ENCODE results near the gene TCERG1L. TPM values are rescaled to one million over a fixed set of nuclear protein-coding genes. Genes with fewer than 3 reads are reported as not detected.

The TCERG1L gene
- total RNA-seq, 6 experiments from 2014 or later: not detected

DNA sequence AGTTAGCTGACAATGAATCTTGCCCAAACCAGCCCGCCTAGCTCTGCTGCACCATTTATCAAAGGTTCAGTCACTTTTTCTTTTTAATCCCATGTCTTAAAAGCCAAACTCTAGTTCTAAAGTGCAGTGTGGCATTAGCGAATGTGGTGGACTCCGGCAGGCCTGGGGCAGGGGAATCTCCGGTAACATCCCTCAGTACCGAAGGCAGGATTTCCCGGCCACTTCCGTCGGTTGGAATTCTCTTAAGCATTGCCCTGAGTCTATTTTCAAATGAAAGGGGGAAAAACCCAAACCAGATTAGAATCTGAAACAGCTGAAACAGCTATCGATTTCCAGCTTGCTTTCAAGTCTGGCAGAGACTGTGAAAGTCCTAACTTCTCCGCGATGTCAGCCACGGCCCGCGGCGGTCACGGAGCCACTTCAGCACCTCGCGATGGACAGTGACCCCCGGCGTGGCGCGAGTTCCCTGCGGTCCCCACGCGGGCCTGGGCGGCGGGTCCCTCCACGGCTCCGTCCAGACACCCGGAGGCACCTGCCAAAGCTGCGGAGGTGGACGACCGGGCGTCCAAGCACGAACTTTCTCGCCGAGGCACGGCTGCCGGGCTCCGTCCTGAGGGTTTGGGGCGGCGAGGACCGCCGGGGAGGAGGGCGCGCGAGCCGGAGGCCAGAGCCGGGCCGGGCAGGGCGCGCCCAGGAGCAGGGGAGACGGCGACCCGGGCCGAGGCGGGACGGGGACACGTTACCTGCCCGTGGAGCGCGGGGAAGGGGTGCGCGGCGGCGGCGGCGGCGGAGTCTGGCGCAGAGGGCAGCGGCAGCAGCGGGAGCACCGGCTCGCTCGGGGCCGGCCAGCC, 745 bp downstream of the TCERG1L start:
- no peaks in the 10 kb centered on the region for H3K9me3 ChIP-seq
- H3K27ac ChIP-seq: no peak overlapping the region
- peaks cover 5 to 31% of the 10 kb centered on the region in 2 donors for H3K27me3 ChIP-seq
- peak; percentile 17 to 56 (median 26) for ATAC-seq
- no peak overlapping the region for H3K4me3 ChIP-seq
- 6% methylated on average over 9 of the region's 76 CpGs for WGBS (ENCODE audit: insufficient coverage, low coverage, low lambda C conversion rate, missing lambda C conversion rate)
- peak in 1 of 3 donors; percentile 42 for DNase-seq
- peaks cover 0 to 8% (median 0%) of the 10 kb centered on the region in 4 donors for H3K4me1 ChIP-seq
- H3K36me3 ChIP-seq: no peaks in the 10 kb centered on the region
- TF ChIP-seq CTCF (IDR thresholded peaks at IDR 0.05) (no peak), POLR2A (IDR thresholded peaks at IDR 0.05) (no peak)
- intact Hi-C loops (cut with DNase I): no loop called here

DNA sequence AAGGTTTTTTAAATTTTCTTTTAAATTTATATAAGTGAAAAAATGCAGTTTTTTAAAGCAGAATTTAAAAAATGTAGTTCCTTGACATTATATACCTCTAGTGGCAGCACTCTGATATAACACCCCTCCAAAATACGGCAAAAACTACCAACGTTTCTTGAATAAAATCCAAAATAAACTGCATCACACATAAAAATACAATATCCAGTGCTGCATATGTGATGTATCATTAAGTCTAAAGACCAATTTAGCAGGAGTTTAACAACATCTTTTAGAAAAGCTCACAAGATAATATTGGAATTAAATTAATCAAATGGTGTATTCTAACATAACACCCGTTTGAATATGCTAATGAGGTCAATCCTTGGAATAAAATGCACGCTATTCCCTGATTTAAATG, 1.4 kb downstream of the TCERG1L start:
- Histone ChIP-seq H3K4me3 (no peak overlapping the region), H3K9me3 (no peaks in the 10 kb centered on the region), H3K36me3 (no peaks in the 10 kb centered on the region), H3K27me3 (peaks cover 5 to 31% of the 10 kb centered on the region in 2 donors), H3K4me1 (peaks cover 0 to 8% (median 0%) of the 10 kb centered on the region in 4 donors), H3K27ac (no peak overlapping the region)
- TF ChIP-seq POLR2A (IDR thresholded peaks at IDR 0.05) (no peak), CTCF (IDR thresholded peaks at IDR 0.05) (peak; percentile 8 to 20 (median 17))
- ATAC-seq (no peak), DNase-seq (no peak)
- intact Hi-C loops (cut with DNase I): no loop called here
- 7% methylated on average over 4 of the region's 4 CpGs for WGBS (ENCODE audit: insufficient coverage, low coverage, low lambda C conversion rate, missing lambda C conversion rate)

DNA sequence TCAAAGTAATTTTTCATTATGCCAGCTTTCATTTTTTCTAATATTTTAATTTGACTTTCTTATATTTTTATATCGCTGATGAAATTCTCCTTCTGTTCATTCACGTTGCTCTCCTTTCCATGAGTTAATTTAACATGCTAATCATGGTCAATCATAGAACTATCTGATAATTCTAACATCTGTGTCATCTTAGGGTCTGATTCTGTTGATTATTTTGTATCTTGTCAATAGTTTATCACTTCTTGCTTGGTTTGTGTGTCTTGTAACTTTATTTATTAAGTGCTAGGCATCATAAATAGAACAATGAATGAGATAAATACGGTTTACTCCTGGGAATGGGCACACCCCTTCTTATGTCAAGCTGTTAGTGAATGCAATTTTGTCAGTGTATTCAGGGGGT, 11.0 kb downstream of the TCERG1L start:
- DNase-seq (no peak), ATAC-seq (no peak)
- 38% methylated on average over 3 of the region's 3 CpGs for WGBS (ENCODE audit: insufficient coverage, low coverage, low lambda C conversion rate, missing lambda C conversion rate)
- no peaks in the 10 kb centered on the region for H3K36me3 ChIP-seq
- no peaks in the 10 kb centered on the region for H3K4me1 ChIP-seq
- H3K9me3 ChIP-seq: no peaks in the 10 kb centered on the region
- peaks cover 0 to 4% of the 10 kb centered on the region in 2 donors for H3K27me3 ChIP-seq
- intact Hi-C loops (cut with DNase I): no loop called here
- H3K27ac ChIP-seq: no peak overlapping the region
- TF ChIP-seq POLR2A (IDR thresholded peaks at IDR 0.05) (no peak), CTCF (IDR thresholded peaks at IDR 0.05) (no peak)
- H3K4me3 ChIP-seq: no peak overlapping the region

GRCh38 chr10:131290781-131291180, 20.7 kb downstream of the TCERG1L start:
- H3K4me1 ChIP-seq: no peaks in the 10 kb centered on the region
- intact Hi-C loops (cut with DNase I): no loop called here
- no peaks in the 10 kb centered on the region for H3K36me3 ChIP-seq
- no peaks in the 10 kb centered on the region for H3K27me3 ChIP-seq
- ATAC-seq (no peak), DNase-seq (no peak)
- H3K4me3 ChIP-seq: no peak overlapping the region
- H3K9me3 ChIP-seq: no peaks in the 10 kb centered on the region
- no peak overlapping the region for H3K27ac ChIP-seq
- WGBS (ENCODE audit: insufficient coverage, low coverage, low lambda C conversion rate, missing lambda C conversion rate): 61% methylated on average over 7 of the region's 7 CpGs
- no peak for TF ChIP-seq POLR2A (IDR thresholded peaks at IDR 0.05)

- WGBS (ENCODE audit: insufficient coverage, low coverage, low lambda C conversion rate, missing lambda C conversion rate): 70% methylated on average over 5 of the region's 12 CpGs
- Histone ChIP-seq H3K9me3 (no peaks in the 10 kb centered on the region), H3K27ac (no peak overlapping the region), H3K4me1 (no peaks in the 10 kb centered on the region), H3K36me3 (no peaks in the 10 kb centered on the region), H3K4me3 (no peak overlapping the region), H3K27me3 (no peaks in the 10 kb centered on the region)
- DNase-seq: no peak
- intact Hi-C loops (cut with DNase I): no loop called here
- ATAC-seq: no peak
- TF ChIP-seq CTCF (IDR thresholded peaks at IDR 0.05) (no peak), POLR2A (IDR thresholded peaks at IDR 0.05) (no peak)
These were observed 22.9 kb downstream of the TCERG1L start for GRCh38 chr10:131288648-131289047.
